Fibroblast of skin of back (primary cell): ENCODE data around the gene RPRD1B.

Experiments
- DNase-seq: peaks from one replicate; pipeline ENCODE4 v3.0.0-alpha.2; 2013

RPRD1B gene

DNA sequence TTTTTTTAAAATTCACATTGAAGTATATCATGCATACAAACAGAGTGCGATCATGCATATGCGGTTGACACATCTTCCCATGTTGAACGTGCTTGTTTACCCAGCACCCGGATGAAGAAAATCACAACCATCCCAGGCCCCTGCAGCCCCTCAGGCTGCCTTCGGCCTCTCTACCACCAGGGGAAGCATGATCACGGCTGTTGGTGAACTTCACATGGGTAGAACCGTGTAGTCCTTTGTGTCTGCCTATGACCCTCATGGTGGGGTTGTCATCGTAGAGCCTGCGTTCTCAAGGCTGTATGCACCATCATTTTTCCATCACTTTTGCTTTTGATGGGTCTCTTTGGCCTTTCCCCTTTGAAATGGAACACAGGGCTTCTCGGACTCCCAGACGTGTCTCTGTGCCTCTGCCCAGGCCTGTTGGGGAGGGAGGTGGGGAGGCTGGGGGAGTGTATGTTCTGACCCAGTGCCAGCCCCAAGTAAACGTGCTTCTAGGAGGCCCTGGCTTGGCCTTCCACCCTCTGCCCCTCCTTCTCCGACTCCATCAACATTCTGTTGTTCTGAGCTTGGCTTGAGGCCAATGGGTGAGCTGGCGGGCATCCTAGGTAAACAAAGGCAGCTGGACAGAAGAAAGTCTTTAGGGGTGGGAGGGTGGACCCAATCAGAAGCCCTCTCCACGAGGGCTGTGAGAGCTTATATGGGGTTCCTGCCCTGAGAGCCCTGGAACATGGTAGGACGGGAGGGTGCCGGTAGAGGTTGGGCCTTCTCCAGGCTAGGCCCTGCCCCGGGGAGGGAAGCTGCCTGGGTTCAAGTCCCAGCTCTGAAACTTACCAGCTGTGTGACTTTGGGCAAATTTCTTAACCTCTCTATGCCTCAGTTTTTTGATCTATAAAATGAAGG, 91.9 kb downstream of the RPRD1B start:
- DNase-seq, result peak; percentile 40

DNA sequence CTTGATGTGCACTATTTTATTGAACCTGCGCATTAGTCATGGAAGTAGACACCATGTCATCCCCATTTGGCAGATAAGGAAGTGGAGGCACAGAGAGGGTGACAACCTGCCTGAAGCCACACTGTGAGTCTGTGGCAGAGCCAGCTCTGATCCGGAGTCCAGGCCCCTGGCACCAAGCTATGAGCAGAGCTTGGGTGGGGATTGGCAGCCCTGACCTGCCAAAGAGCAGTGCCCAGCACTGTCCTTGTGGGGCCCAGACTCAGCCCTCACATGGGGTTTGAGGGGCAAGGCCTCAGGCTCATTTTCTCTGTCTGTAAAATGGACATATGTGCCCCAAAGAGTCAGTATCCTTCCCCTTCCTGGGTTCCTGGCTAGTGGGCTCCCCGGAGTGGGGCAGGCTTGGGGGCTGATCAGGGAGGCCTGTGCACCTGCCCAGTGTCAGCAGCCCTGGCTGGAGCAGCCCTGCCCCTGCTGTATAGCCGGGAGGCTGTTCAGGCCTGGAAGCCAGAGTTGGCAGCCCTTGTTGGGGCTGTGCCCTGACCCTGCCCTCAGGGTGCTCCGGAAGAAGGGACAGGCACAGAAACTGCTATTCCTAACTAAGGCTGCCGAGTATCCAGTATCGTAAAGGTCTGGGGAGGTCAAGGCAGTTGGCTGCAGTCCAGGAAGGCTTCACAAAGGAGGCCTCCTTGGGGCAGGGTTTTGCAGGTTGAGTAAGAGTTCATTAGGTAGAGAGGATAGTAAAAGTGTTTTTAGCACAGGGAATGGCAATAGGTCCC, 92.8 kb downstream of the RPRD1B start:
- DNase-seq, result no peak

DNA sequence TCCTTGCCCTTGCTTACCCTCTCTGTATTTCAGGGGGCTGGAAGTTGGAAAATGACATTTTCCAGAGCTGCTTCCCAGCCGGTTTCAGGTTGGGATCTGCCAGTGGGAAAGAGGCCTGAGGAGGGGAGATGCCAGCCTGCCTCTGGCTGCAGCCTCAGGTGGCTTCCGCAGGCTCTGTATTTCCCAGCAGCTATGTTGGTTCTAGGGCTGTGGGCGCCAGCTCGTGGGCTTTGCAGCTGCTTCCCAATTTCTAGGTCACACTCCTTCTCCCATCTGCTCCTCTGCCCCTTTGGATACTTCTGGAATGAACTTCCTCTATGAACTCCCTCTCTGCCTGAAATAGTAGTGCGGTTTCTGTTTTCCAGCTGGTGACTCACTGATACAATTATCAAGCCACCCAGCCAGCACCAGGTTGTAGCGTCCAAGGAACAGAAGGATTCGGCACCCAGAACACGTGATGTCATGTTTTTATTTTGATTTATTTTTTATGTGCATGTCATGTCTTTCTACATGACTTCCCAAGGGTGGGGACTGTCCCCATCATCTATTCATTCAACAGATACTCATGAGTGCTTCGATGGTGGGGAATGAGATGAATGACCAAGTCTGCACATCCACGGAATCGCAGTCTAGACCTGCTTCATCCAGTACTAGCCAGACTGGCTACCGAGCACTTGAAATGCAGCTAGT, 93.5 kb downstream of the RPRD1B start:
- DNase-seq, result peak; percentile 85

DNA sequence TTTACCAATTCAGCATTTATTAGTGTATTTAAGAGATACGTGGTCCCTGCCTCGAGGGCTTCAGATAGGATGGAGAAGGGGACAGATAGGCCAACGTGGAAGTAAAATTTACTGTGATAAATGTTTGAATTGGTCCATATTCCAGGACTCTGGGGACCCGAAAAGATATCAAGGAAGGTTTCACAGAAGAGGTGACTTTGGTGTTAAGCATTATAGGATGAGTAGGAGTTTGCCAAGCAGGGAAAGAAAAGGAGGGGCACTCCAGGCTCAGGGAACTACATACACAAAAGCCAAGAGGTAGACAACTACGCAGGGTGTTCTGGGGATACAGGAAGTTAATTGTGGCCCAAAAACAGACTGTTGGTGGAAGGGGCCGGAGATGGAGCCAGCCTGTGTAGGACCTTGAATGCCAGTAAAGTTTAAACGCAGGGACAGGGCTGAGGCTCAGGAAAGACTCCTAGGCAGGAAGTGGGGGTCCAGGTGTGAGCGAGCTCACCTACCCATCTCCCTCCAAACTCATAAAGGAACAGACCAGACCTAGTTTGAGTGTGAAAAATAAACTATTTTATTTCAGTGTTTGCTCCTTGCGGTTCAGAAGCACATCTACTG, 94.5 kb downstream of the RPRD1B start:
- no peak for DNase-seq

DNA sequence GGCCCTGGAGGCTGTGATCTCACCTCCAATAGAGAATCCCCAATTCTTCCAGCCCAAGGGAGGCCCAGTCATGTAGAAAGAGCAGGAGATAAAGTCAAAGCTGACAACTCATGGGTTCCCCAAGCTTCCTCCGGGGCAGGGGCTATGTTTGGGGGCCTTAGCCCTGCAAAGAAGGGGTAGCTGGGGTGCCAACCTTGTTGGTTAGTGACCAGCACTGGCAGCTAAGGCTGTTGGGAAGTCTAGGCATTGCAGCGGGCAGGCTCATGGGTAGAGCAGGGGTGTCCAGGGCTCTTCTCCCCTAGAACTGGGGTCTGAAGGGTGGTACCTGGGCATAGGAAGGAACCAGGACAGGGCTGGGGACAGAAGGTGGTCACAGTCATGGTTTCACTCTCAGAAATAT, 95.1 kb downstream of the RPRD1B start:
- DNase-seq, result no peak

DNA sequence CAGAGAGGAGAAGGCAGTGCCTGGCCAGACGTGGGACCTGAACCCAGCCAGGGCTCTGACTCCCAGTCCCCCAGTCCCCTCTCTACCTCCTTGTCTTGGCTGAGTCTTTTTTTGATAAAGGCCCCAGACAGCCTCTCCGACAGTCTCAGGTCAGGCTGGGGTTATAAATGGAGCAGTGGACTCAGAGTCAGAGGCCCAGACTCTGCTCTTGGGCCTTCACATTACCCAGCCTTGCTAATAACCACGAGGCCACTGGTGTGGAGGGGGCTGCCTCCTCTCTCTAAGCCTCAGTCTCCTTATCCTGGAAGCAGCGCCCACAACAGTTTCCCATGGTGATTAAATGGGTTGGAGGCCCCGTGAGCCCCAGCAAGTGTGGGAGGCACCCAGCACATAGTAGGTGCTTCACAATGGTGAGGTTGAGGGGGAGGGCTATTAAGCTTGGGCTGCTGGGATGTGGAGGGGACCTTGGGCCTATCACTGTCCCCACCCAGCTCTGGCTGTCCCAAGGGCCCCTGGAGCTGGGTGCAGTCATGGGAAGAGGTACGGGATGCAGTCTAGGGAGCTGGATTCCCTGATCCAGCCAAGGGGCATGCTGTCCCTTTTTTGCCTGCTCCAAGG, 95.8 kb downstream of the RPRD1B start:
- no peak for DNase-seq

DNA sequence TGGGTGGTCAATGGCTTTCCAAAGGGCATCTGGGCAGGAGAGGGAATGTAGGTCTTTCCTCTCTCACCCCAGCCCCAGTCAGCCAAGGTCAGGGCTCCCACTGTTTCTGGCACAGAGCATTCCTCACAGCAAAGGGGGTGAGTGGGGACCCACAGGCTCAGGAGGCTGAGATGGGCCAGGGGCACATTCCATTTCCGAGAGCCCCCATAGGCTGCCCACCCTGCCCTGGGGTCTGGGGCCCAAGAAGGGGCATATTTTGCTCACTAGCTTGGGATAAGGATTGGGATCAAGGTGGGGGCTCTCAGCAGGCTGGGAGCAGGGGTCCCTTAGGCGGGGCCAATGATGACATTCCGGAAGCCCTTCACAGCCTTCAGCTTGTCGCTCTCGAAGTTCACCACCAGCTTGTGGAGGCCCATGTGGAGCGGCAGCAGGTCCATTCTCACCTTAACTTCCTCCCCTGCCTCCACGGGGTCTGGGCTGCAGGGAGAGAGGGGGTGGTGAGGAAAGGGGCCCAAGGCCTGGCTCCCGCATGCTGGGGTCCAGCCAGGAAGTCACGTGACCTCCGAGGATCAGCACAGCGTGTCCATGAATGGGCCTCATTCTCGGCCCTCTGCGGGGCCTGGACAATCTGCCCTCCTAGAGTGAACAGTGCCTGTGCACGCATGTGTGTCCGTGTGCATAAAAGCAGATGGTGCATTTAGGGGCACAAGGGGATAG, 96.5 kb downstream of the RPRD1B start:
- no peak for DNase-seq

DNA sequence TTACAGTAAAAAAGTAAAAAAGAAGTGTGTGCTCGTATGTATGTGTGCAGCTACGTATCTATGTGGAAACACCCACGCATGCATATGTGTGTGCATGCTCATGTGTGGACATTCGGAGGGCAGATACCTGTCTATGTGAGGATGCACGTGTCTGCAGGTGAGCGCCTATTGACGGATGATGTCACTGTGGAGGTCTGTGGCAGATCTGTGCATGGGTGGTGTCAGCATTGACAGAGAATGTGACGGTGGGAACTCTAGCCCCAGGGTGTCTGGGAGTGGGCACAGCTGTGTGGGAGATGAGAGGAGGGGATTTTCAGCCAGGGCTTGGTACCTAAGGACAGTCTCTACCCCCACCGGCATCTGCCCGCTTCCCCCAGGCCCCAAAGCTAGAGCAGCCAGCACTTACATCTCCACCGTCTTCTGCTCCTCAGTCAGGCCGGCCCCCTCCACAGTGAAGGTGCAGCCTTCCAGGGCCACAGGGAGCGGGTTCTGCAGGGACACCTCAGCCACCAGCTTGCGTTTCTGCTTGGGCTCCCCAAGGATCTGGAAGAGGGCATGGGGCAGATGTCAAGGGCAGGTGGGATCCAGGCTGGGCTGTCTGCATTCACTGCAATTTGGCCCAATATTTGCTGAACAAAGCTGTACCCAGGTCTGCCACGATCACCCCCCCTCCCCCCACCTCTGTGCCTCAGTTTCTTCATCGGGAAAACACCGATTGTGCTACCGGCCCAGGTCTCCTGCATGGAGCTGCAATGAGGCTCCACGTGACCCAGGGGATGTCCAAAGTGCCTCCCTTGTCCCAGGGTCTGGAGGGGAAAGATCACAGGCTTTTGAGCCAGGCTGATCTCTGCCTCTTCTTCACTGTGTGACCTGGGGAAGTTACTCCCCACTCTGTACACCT, 97.4 kb downstream of the RPRD1B start:
- DNase-seq, result no peak

DNA sequence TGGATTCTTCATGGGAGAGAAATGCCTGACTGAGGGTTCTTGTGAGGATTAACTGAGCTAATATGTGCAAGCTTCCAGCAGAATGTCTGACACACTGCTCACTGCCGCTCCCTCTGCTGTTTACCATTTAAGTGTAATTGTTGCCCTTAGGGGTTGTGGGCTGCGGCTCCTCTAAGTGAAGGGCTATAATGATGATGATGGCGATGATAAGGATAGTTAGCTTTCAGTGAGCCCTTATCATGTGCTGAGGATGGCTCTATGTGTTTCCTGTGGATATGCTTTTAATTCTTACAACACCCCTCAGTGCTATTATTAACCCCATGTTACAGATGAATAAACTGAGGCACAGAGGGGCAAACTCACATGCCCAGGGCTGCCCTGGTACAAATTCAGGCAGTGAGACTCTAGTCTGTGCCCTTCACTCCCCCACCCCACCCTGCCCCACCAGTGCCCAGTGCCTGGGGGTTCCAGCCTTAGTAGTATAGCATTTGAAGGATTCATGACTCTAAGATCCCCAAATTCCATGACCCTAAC, 98.1 kb downstream of the RPRD1B start:
- DNase-seq, result no peak

DNA sequence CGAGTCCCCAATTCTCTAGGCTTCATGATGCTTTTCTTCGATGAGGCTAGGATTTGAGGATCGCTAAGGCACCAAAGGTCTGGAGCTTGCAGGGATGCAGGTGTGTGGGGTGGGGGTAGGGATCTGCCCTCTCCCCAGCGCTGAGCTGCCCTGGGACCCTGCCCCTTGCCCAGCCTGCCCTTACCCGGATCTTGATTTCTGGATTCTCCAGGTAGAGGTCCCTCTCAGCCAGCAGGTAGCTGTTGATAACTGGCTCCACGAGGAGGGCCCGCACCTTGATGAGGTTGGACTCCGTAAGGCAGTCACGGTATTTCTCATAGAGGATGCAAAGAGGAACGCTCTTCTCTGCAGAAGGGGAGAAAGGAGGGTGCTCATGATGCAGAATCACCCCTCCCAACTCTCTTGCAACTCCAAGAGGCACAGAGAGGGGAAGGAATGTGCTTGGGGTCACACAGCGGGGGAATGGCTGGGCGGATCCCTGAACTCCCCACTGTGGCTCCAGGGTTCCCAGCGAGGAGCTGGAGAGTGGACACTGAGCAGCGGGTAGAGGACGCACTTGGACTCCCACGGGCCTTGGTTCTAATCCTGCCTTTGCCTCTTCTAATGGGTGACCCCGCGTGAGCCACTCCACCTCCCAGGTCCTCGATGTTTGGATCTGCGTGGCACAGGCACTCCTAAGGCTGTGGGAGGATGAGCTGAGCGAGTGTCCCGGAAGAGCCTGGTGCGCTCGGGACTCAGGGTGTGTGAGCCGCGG, 98.8 kb downstream of the RPRD1B start:
- no peak for DNase-seq

DNA sequence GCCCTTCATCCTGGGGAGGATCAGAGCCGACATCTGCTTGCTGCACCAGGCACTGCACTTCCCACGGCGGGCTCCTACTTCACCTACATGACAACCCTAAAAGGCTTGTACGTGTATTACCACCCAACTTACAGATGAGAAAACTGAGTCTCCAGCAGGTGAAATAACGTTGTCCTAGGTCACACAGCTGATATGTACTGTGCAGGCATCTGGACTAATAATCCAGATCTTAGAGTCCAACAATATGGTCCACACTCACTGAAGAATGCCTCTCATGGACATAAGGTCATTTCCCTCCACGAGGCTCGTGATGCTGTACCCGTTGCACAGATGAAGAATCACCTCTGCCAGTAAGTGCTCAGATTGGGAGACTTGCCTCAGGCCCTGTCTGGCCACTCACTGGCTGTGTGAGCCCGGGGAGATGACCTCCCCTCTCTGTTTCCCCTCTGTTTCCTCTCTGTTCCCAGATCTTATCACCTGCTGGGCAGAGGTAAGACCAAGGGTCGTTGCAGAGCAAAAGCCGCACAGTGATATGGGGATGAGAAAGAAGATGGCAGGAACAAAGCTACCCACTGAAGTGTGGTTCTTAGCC, 99.5 kb downstream of the RPRD1B start:
- DNase-seq, result no peak

DNA sequence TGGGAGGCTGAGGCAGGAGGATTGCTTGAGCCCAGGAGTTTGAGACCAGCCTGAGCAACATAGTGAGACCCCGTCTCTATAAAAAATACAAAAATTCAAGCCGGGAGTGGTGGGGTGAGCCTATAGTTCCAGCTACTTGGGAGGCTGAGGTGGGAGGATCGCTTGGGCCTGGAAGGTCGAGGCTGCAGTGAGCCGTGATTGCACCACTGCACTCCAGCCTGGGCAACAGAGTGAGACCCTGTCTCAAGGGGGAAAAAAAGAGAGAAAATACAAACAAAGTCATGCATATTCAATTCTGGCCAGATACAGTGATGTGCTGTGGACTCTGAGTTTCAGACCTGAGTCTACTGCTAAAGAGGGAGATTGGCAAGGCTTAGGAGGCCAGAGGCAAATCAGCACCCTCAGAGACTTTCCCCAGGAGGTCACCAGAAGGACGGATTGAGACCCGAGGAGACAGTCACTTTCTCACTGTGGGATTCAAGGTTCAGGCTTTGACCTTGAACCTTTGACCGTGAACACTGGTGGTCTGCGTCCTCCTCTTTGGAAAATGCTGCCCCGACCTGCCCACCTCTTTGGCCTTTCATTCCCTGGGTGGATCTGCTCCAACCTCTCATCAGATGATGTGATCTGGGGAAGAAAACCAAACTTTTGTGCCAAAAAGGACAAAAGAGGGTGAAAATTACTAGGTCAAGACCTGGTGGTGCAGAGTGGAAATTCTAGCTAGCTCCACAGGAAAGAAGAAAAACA, 100.3 kb downstream of the RPRD1B start:
- DNase-seq, result no peak

DNA sequence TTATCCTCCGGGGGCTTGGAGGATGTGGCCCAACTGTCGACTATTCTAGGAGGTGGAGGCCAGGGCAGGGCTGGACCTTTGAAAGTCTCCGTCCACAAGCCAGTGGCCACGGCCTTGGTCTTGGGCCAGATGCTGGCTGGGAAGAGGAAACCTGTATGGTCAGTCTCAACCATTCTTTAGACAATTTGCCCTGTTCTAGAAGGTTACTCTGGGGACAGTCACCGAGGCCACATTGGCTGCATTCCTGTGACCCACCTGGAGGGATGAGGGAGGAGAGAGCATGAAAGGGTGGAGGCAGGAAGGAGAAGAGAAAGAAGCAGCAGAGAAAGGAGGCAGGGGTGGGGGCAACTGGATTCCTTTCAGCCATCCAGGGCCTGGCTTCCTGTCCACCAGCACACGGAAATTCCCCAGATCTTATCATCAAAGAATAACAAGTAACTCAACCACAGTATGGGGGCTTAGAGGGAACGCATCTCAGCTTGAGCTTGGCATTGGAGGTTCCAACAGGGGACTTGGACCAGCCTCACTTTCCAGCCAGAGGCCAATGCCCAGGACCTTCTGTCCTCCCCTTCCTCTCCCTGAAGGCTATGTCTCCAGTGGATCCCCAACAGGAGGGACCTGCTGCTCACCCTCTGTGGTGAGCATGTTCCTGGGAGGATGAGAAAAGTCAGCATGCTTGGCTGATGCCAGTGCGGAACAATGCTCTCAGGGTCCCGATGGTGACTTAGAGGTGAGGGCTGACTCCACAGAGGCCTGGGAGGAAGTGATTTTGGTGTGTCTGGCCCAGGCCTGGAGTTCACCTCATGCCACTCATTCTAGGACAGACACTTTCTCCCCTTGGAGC, 101.1 kb downstream of the RPRD1B start:
- DNase-seq, result peak; percentile 83

DNA sequence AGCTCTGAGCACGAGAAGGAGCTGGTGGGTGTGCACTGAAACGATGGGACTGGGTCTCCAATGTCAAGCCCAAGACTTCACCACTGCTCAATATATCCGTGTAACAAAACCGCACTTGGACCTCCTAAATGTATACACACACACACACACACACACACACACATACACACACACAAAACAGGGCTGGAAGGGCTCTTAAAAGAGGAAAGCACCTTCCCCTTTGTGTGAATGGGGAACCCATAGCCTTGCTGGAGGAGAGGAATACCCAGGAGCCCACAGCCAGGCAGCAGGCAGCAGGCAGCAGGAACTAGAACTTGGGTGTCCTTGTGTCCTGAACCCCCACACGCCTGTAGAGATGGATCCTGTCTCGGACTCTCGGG, 101.7 kb downstream of the RPRD1B start:
- no peak for DNase-seq

DNA sequence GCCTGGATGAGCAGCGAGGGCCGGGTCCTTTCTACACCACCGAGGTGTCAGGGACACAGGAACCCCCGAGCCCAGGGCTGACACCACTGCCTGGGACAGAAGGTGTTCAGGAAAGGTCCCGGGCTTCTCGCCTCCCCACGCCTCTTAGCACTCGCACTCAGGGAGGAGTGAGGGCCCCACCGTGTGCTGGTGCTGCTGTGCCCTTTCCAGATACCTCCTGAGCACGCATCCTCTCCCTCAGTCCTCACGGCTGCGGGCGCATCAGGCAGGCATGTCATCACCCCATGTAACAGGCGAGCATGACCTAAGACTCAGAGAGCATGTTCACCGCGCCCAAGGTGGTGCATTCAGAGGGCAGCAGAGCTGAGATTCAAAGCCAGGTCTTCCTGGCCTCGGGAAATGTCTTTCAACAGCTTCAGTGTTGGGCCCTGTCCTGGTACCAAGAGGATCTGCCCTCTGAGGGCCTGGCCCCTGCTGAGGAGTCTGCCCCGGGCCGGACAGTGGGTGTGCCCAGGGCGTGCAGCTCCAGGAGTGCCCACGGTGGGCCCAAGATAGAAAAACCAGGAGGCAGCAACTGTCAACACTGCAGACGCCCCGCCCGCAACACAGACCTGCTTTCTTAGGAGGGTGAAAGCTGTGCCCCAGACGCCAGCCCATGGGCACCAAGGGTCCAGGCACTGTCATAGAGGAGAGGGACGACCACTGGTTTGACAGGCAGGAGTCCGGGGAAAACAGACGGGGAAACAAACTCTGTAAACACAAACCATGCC, 102.3 kb downstream of the RPRD1B start:
- DNase-seq, result no peak

DNA sequence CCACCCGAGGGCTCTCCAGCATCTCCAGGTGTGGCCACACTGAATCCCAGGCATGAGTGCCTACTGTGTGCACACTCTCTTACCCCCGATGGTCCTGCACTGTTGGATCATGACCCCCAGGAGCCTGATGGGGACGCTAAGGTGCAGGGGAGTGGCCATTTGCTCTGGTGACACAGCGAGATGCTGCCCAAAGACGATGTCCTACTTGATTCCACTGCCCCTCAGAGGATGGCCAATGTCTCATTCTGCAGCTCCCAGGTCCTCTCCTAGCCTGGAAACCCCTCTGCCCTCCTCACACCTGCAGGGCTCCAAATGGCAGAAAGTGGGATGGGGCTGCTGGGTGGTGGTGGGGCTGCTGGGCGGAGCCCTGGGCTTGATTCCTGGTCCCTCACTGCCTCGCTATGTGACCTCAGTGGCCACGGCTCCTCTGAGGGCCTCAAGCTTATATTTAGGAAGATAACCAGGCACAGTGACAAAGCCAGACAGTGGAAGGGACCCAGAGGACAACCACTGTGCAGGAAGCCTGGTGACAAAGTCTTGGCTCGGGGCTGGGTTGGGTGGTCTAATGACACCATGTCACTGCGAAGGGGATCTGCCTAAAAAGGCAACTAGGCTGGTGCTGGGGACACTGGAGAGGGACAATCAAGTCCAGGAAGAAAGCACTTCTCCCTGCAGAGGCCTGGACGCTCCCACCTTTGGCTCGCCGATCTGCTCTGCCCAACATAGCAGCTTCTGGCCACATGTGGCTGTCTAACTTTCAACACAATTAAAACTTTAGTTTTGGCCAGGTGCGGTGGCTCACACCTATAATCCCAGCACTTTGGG, 103.1 kb downstream of the RPRD1B start:
- DNase-seq, result no peak
